HG03103 (cell line): ENCODE results near the gene COPS4.

ENCODE experiments used
- ATAC-seq: cut with Tn5 transposase; IDR thresholded peaks from one replicate; pipeline ENCODE4 v1.9.1; 2021; ENCODE audit warnings: low read depth; ENCODE audit not compliant: unreplicated experiment

The COPS4 gene

DNA sequence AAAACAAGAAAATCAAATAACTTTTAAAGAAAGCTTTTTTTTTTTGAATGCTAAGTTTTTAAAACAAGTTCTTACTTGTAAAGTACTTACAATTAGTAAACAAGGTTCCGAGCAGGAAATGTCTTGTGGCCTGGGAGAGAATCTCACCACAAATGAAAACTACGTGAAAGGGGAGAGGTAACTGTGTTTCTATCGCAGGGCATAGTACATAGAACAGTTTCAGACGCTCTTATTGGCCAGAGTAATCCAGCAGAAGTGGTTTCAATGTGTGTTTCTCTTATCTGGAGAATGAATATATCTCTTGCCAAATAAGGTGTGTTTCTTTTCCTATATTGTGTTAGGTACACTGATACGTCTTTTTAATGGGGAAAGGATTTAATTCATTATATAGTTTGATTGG is 79.6 kb downstream of the COPS4 start, which contains the start of gene PLAC8:
PLAC8 (minus strand) TSS at position 154 of the 400 bp plus-strand sequence. CDS start 6,808 bp downstream, outside the sequence.
- peak; percentile 40 for ATAC-seq

DNA sequence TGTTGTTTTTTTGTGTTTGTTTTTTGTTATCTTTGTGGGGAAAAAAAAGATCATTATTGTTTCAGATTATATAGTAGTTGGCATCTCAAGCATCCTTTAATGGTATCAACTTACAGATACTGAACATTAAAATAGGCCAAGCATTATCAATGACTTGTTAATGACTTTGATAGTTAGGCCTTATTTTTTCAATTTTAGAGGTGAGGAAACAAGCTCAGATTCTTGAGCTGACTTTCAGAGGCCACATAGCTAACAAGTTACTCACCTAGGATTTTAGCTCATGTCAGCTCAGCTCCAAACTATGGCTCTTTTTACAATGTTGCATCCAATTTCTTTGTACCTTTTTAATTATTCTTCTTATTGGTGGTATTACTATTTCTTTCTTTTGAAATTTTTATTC is 80.0 kb downstream of the COPS4 start:
- ATAC-seq, result no peak

DNA sequence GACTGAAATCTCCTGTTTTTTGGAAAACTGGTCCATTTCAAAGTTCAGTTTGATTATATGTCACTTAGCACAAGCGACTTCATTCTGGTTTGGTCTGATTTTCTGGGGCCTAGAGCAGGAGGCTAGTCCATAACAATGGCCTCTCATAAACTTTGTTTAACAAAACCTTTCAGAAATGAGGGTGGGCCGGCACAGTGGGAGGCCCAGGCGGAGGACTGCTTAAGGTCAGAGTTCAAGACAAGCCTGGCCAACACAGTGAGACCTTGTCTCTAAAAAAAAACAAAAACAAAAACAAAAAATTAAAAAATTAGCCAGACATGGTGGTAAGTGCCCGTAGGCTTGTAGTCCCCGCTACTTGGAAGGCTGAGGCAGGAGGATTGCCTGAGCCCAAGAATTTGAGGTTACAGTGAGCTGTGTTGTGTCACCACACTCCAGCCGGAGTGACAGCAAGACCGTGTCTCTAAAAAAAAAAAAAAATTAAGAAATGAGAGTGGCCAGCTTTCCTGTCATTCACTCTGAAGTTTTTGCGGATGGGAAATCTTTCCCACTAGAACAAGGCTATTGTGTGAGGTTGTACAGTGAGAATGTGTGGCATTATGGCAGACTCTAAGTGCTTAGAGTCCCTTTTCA is 80.8 kb downstream of the COPS4 start:
- ATAC-seq, result no peak

DNA sequence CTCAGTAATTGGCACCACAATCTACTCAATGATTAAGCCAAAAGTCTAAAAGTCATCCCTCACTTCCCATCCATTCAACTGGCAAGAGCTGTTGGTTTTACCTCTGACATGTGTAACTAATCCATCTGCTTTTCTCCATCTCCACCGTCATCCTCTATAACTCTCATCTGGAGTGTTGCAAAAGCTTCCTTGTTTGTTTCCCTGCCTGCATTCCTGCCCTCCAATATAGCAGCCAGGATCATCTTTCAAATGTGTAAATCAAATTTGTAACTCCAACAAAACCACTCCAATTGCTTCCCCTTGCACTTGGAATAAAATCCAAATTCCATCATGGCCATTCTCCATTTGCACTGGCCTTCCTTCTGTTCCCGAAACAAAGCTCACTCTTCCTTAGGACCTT is 83.9 kb downstream of the COPS4 start:
- no peak for ATAC-seq

DNA sequence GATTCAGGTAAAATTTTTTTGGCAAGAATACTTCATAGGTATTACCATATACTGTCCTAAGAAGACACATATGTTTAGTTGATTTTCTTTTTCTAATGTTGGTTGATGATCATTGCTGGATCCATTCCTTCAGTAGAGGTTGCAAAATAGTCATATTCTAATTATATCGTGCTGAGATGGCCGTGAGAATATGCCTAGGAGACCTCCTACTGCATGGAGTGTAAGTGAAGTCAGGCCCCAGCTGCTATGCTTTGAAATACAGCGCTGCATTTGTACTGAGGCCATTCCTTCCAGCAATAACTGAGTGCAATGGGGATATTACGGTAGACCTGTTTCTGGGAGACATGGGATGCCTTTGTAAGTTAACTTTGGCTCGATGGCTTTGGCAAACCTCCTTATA is 86.3 kb downstream of the COPS4 start:
- no peak for ATAC-seq

DNA sequence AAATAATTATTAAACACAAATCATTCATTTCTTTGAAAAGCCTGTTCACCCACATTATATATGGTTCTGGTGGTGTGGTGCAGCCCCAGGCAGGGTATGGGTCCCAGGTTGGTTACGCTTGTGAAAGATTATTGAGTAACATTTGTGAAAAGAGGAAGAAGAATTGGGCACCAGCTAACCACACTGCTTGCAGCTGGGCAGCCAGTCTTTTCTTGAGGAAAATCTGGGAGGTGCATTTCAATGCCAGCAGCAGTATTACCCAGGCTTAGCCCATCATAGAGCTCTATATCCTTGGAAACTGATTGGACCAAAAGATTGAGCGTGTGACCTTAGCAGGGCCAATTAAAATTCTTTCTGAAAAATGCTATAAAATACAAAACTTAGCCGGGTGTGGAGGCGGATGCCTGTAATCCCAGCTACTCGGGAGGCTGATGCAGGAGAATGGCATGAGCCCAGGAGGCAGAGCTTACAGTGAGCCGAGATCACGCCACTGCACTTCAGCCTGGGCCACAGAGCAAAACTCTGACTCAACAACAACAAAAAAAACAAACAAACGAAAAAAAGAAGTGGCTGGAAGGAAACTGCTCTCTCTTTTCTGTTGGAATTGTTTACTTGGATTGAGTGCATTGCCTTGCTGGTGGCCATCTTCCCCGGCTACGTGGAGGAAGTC is 89.3 kb downstream of the COPS4 start:
- ATAC-seq, result no peak
